Astrocyte of the cerebellum (primary cell): ENCODE measurements around the gene RASA3.

Experiments
- DNase-seq: peaks from one replicate; pipeline ENCODE4 v3.0.0-alpha.2; 2011; ENCODE audit warnings: low read depth
- H3K4me3 ChIP-seq: 2 replicates; pipeline ENCODE4 v1.5.1; 2011; ENCODE audit warnings: mild to moderate bottlenecking, low read depth, low read length, moderate library complexity
- in situ Hi-C: cut with HindIII; loops from 2 replicates; pipeline ENCODE4 v1.10.0; 2017; ENCODE audit warnings: low sequenced_read_pairs
- TF ChIP-seq, protein P1 (sequence below): IDR thresholded peaks from 2 replicates; pipeline ENCODE4 v1.5.1; 2012; ENCODE audit warnings: low read length, low read depth, moderate library complexity, mild to moderate bottlenecking; ENCODE audit errors: missing control alignments

Gene RASA3

DNA sequence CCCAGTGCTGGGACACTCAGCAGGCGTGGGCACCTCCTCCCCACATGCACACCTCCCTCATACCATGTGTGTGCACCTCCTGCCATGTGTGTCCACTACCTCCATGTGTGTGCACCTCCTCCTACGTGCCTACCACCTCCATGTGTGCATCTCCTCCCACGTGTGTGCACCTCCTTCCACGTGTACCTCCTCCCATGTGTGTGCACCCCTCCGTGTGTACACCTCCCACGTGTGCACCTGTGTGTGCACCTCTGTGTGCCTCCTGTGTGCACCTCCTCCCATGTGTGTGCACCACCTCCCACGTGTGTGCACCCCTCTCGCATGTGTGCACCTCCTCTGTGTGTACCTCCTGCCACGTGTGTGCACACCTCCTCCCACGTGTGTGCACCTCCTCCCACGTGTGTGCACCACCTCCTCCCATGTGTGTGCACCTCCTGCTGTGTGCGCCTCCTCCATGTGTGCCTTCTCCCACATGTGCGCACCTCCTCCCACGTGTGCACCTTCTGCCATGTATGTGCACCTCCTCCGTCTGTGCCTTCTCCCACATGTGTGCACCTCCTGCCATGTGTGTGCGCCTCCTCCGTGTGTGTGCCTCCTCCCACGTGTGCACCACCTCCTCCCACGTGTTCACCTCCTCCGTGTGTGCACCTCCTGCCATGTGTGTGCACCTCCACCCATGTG, 152.5 kb downstream of the RASA3 start:
- TF ChIP-seq, protein P1, sequence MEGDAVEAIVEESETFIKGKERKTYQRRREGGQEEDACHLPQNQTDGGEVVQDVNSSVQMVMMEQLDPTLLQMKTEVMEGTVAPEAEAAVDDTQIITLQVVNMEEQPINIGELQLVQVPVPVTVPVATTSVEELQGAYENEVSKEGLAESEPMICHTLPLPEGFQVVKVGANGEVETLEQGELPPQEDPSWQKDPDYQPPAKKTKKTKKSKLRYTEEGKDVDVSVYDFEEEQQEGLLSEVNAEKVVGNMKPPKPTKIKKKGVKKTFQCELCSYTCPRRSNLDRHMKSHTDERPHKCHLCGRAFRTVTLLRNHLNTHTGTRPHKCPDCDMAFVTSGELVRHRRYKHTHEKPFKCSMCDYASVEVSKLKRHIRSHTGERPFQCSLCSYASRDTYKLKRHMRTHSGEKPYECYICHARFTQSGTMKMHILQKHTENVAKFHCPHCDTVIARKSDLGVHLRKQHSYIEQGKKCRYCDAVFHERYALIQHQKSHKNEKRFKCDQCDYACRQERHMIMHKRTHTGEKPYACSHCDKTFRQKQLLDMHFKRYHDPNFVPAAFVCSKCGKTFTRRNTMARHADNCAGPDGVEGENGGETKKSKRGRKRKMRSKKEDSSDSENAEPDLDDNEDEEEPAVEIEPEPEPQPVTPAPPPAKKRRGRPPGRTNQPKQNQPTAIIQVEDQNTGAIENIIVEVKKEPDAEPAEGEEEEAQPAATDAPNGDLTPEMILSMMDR = no peak
- no peak overlapping the region for H3K4me3 ChIP-seq
- no peak for DNase-seq
- in situ Hi-C loops = no loop called here

DNA sequence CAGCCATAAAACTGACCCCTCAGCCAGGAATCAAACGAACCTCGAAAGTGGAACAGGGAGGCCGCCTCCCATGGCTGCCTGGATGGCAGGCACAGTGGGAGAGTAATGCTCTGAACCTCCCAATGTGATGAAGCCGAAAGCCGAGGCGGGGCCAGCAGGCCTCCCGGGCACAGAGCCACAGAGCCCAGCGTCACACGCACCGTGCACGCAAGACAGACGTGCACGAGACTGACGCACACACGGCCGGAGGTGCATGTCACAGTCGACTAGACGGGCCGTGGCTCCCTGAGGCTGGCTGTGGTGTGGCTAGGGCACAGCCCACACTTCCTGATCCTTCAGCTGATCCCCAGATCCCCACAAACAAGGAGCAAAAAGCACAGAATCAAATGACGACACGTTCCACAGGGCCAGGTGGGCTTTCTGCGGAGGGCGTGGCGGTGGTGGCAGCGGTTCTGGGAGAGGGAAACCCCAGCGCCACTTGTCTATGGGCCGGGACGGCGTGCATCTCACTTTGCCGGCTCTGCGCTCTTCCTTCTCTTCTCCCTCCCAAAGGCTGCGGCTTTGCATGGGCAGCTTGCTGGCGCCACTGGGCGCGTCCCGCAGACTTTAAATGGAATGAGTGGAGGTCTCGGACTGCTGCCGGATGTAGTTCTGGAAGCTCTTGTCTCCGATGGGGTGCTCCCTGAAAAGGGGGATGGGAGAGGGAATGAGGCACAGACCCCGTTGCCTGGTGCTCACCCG, 153.5 kb downstream of the RASA3 start:
- no peak overlapping the region for H3K4me3 ChIP-seq
- no peak for DNase-seq
- in situ Hi-C loops = no loop called here
- TF ChIP-seq, protein P1 = no peak

DNA sequence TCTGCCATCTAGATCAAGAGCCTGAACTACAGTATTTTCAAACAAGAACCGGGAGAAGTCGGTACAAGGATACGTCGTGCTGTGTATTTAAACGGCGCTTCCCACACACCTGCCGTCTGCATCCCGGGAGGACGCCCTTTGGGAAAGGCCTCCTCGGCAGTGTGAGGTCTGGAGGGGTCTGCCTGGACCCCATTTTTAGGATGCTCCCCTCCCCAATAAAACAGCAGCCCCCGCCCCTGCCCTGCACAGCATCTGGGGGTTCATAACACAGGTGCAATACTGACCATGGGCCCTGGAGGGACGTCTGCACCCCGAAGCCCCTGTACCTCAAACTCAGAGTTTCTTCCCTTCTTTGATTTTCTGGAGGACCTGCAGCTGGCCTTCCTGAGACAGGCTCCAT, 154.4 kb downstream of the RASA3 start:
- no peak for DNase-seq
- H3K4me3 ChIP-seq = no peak overlapping the region
- in situ Hi-C loops = no loop called here
- TF ChIP-seq, protein P1 = no peak

DNA sequence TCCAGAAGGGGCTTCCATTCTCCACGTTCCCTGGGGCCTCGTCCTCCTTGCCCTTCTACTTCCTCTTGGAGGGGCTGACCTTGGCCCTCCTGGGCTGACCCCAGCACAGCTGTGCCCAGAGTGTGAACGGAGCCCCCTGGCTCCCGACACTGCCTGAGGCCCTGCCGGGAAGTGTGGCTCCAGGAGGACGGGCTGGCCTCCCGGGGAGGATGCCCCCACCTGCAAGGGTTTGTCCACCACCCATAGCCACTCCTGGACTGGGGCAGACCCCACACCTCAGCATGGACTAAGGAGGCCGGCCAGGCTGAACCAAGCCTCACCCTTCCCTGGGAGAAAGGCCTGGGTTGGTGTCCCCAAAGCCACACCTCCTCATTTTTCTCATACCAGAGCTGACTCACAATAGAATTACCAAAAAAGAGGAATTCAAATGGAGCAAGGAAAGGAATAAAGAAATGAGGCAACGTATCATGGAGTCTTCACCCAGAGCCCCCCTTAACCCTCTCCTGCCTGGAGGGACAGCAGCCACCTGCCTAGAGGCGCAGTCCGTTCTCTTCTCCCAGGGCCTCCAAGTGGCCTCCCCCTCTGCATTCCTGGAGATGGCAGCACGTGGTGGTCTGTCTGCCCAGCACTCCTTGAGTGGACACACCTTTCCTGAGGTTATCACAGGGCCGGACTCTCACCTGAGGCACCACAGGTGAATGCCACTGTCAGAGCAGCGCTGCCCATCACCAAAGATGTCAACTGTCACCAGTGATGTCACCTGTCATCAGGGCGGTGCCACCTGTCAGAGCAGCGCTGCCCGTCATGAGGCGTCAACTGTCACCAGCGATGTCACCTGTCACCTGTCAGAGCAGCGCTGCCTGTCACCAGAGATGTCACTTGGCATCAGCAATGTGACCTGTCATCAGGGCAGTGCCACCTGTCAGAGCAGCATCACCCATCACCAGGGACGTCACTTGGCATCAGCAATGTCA, 155.4 kb downstream of the RASA3 start:
- peak; percentile 31 for DNase-seq
- H3K4me3 ChIP-seq = no peak overlapping the region
- TF ChIP-seq, protein P1 = no peak
- in situ Hi-C loops = no loop called here

DNA sequence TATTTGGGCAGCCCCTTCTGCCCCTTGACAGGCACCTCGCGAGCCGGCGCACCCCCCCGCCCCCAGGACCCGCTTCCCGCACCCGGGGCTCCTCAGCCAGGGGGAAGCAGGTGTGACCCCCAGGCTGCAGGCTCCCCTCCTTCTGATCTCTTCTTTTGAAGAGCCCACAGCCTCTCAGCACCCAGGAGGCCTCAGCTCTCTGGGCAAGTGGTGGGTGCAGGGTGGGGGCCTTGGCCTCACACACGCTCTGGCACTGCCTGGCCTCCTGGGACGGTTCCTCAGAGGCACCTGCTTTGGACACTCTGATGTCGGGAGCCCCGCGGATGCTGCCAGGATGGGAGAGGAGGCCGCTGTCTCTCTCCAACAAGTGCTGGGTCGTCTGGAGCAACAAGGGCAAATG, 157.0 kb downstream of the RASA3 start:
- no peak overlapping the region for H3K4me3 ChIP-seq
- no peak for DNase-seq
- in situ Hi-C loops = no loop called here
- TF ChIP-seq, protein P1 = no peak
